Endodermal cell (in vitro differentiated cells): ENCODE data around the gene CRYGS. TPM values are rescaled to one million over a fixed set of nuclear protein-coding genes. Genes with fewer than 3 reads are reported as not detected.
"Not testable (repeated sequence)": the region's sequence is repeated elsewhere in the genome, so short reads cannot be mapped to it uniquely, and the experiment has no call there.

Experiments used
- DNase-seq: peaks from one replicate; pipeline ENCODE4 v3.0.0-alpha.2; 2017
- H3K27ac ChIP-seq: 2 replicates; pipeline ENCODE4 v1.5.1; 2013; ENCODE audit warnings: mild to moderate bottlenecking, low read depth, low read length, moderate library complexity
- H3K27me3 ChIP-seq: 2 replicates; pipeline ENCODE4 v1.6.1; 2013; ENCODE audit warnings: mild to moderate bottlenecking, low read length, moderate library complexity; ENCODE audit not compliant: insufficient read depth, control insufficient read depth, poor library complexity, severe bottlenecking
- H3K36me3 ChIP-seq: 2 replicates; pipeline ENCODE4 v1.7.0; 2013; ENCODE audit warnings: mild to moderate bottlenecking, low read length, moderate library complexity; ENCODE audit not compliant: control insufficient read depth, insufficient read depth
- H3K4me1 ChIP-seq: one replicate; pipeline ENCODE4 v1.7.0; 2013; ENCODE audit warnings: low read length; ENCODE audit not compliant: control insufficient read depth, insufficient read depth
- H3K4me3 ChIP-seq: 2 replicates; pipeline ENCODE4 v1.5.1; 2013; ENCODE audit warnings: mild to moderate bottlenecking, low read length, moderate library complexity
- H3K9ac ChIP-seq: 2 replicates; pipeline ENCODE4 v1.6.1; 2013; ENCODE audit warnings: mild to moderate bottlenecking, low read length, moderate library complexity; ENCODE audit not compliant: poor library complexity, severe bottlenecking; ENCODE audit errors: extremely low read depth
- H3K9me3 ChIP-seq: 2 replicates; pipeline ENCODE4 v1.6.1; 2013; ENCODE audit warnings: mild to moderate bottlenecking, low read length, moderate library complexity; ENCODE audit not compliant: control insufficient read depth
- H3K27ac Mint-ChIP-seq: 2 replicates; pipeline ENCODE4 v1.8.0; 2020; ENCODE audit warnings: mixed read lengths
- H3K27me3 Mint-ChIP-seq: 2 replicates; pipeline ENCODE4 v1.8.0; 2021; ENCODE audit warnings: mild to moderate bottlenecking, mixed read lengths; ENCODE audit not compliant: insufficient read depth
- H3K36me3 Mint-ChIP-seq: 2 replicates; pipeline ENCODE4 v1.8.0; 2020; ENCODE audit warnings: low read depth, mixed read lengths
- H3K4me1 Mint-ChIP-seq: 2 replicates; pipeline ENCODE4 v1.8.0; 2020; ENCODE audit warnings: mixed read lengths
- H3K4me3 Mint-ChIP-seq: 2 replicates; pipeline ENCODE4 v1.8.0; 2020; ENCODE audit warnings: mild to moderate bottlenecking, moderate library complexity, mixed read lengths
- H3K9me3 Mint-ChIP-seq: 2 replicates; pipeline ENCODE4 v1.8.0; 2020; ENCODE audit warnings: mild to moderate bottlenecking, mixed read lengths
- CTCF ChIP-seq: fragments of 200-600 bp; sonication (generic); conservative IDR thresholded peaks from 2 replicates; pipeline ENCODE4 v1.5.0; 2021; ENCODE audit warnings: antibody characterized with exemption, mild to moderate bottlenecking
- WGBS, 2 experiments: methylation state at CpG; one replicate each; pipeline versions ENCODE4 v1.1.5 to v1.1.7; 2013; ENCODE audit warnings: missing lambda C conversion rate in 2 of 2, mixed read lengths in 1 of 2; ENCODE audit not compliant: insufficient coverage in 1 of 2, insufficient read length in 1 of 2; 5-methylcytosine and 5-hydroxymethylcytosine counted together
- total RNA-seq, 2 donors: library from RNA; stranded (reverse); fragmentation: NEBNext Ultra II Directional in 1 of 2; extraction: Animal tissue kit (Norgen Biotek cat#: 25700) in 1 of 2; gene quantifications; 2 replicates in 1 of 2; 3 replicates in 1 of 2; pipeline ENCODE4 v1.2.1, GENCODE V29; 2021

The CRYGS gene
- total RNA-seq, 2 donors from 2014 or later: 2.0 to 2.4 TPM

GRCh38 chr3:186534113-186534669 is 10.0 kb downstream of the CRYGS start:
- WGBS, 2 experiments: 93 to 98% methylated on average over 4 to 6 of the region's 6 CpGs
- no peaks in the 10 kb centered on the region for H3K27me3 Mint-ChIP-seq
- Histone ChIP-seq H3K4me1 (peaks cover 6% of the 10 kb centered on the region), H3K36me3 (no peaks in the 10 kb centered on the region), H3K9me3 (no peaks in the 10 kb centered on the region), H3K9ac (no peak overlapping the region), H3K4me3 (no peak overlapping the region), H3K27me3 (no peaks in the 10 kb centered on the region), H3K27ac (no peak overlapping the region)
- no peaks in the 10 kb centered on the region for H3K9me3 Mint-ChIP-seq
- TF ChIP-seq CTCF: no peak
- H3K4me1 Mint-ChIP-seq: peaks cover 10% of the 10 kb centered on the region
- no peak overlapping the region for H3K4me3 Mint-ChIP-seq
- no peaks in the 10 kb centered on the region for H3K36me3 Mint-ChIP-seq
- DNase-seq: no peak
- H3K27ac Mint-ChIP-seq: no peak overlapping the region

- no peaks in the 10 kb centered on the region for H3K9me3 Mint-ChIP-seq
- Histone ChIP-seq H3K27ac (peak overlapping the region; percentile 69), H3K9me3 (no peaks in the 10 kb centered on the region), H3K4me3 (no peak overlapping the region), H3K4me1 (peaks cover 6% of the 10 kb centered on the region), H3K36me3 (no peaks in the 10 kb centered on the region), H3K27me3 (no peaks in the 10 kb centered on the region), H3K9ac (no peak overlapping the region)
- WGBS, 2 experiments: 40 to 66% methylated on average over 1 of the region's 1 CpG
- H3K4me1 Mint-ChIP-seq: peaks cover 10% of the 10 kb centered on the region
- no peak for DNase-seq
- TF ChIP-seq CTCF: no peak
- H3K36me3 Mint-ChIP-seq: no peaks in the 10 kb centered on the region
- no peak overlapping the region for H3K27ac Mint-ChIP-seq
- H3K4me3 Mint-ChIP-seq: no peak overlapping the region
- H3K27me3 Mint-ChIP-seq: no peaks in the 10 kb centered on the region
Measured at GRCh38 chr3:186532598-186533072, 11.5 kb downstream of the CRYGS start.

GRCh38 chr3:186531694-186532093 is 12.5 kb downstream of the CRYGS start:
- not testable (repeated sequence) for H3K27ac ChIP-seq, H3K9me3 Mint-ChIP-seq, H3K27me3 ChIP-seq, DNase-seq, H3K27ac Mint-ChIP-seq, H3K9ac ChIP-seq, H3K4me3 Mint-ChIP-seq, H3K4me1 Mint-ChIP-seq, H3K9me3 ChIP-seq, H3K4me3 ChIP-seq, H3K4me1 ChIP-seq, H3K27me3 Mint-ChIP-seq, H3K36me3 Mint-ChIP-seq, H3K36me3 ChIP-seq
- WGBS, 2 experiments: 81 to 100% methylated on average over 3 of the region's 3 CpGs

GRCh38 chr3:186530415-186530814 is 13.8 kb downstream of the CRYGS start:
- H3K9me3 Mint-ChIP-seq: no peaks in the 10 kb centered on the region
- Histone ChIP-seq H3K27ac (peak overlapping the region; percentile 8), H3K4me3 (no peak overlapping the region), H3K36me3 (no peaks in the 10 kb centered on the region), H3K9me3 (no peaks in the 10 kb centered on the region), H3K27me3 (no peaks in the 10 kb centered on the region), H3K9ac (no peak overlapping the region), H3K4me1 (peaks cover 4% of the 10 kb centered on the region)
- no peak for TF ChIP-seq CTCF
- no peak overlapping the region for H3K4me3 Mint-ChIP-seq
- H3K27me3 Mint-ChIP-seq: peaks cover 8% of the 10 kb centered on the region
- no peaks in the 10 kb centered on the region for H3K36me3 Mint-ChIP-seq
- DNase-seq: no peak
- peaks cover 7% of the 10 kb centered on the region for H3K4me1 Mint-ChIP-seq
- no peak overlapping the region for H3K27ac Mint-ChIP-seq
